ENCODE data around the gene LAGE3.
A peak's percentile ranks its signal among the peaks of the same experiment; 100 is the strongest.

Gene LAGE3

DNA sequence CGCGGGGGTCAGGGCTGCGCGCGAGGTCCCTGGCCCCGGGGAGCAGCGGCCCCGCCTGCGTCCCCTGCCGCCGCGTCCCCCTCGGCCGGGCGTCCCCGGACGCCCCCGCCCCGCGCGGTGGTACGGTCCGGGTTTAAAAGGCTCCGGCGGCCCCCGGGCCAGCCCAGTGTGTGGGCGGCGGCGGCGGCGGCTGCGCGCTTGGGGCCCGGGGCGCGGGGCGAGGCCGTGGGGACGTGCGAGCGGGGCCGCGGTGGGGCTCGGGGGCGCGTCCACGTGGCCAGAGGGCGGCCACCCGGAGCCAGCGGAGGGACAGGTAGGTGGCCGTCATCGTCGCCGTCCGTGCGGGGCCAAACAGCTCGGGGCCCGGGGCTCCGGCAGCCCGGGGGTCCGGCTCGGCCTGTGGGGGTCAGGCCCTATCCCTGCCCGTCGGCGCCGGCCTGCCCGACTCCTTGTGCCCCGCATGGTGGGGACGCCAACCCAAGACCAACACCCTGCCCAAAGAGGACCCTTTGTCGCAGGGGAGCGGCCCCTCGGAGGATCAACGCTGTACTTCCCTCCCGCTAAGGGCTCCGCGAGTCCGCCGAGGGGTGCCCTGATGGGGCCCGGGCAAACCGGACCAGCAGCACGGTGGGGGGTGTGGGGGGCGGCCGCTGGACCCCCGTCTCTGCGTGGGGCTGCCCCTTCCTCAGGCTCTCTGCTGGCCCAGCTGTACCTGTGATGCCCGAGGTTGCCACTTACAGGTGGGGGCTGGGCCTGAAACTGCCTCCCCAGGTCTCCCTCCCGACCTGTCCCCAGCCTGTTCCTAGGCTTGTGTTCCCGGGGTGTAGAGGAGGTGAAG is 20.7 kb downstream of the LAGE3 start, which contains the start of gene PLXNA3:
Gene PLXNA3, plus strand, starts transcription at position 166 of the 838 bp plus-strand sequence. CDS start 1,903 bp downstream, outside the sequence.
- DNase-seq (ENCODE audit: low read depth) = peak; percentile 49

GRCh38 chrX:154457491-154458115 is 21.5 kb downstream of the LAGE3 start:
- DNase-seq (ENCODE audit: low read depth) = peak; percentile 42

DNA sequence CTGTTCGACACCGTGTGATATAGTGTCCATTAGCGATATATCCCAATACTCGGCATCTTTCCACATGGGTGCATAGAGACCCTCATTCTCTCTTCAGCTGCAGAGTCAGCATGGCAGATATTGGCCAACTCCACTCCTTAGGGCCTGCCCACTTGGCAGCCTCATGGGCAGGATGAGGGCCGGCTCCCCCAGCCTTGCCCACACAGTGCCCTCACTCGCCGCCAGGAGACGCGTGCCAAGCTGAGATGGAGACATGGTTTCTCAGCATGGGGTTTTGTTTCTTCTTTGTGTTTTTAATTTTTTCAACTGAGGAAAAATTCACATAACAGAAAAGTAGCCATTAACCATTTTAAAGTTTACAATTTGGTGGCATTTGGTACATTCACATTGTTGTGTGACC is 26.3 kb downstream of the LAGE3 start:
- no peak for DNase-seq (ENCODE audit: low read depth)

- no peak for DNase-seq (ENCODE audit: low read depth)
Observed at GRCh38 chrX:154450312-154450711, 28.8 kb downstream of the LAGE3 start.

GRCh38 chrX:154449618-154450017 is 29.5 kb downstream of the LAGE3 start:
- no peak for DNase-seq (ENCODE audit: low read depth)

DNA sequence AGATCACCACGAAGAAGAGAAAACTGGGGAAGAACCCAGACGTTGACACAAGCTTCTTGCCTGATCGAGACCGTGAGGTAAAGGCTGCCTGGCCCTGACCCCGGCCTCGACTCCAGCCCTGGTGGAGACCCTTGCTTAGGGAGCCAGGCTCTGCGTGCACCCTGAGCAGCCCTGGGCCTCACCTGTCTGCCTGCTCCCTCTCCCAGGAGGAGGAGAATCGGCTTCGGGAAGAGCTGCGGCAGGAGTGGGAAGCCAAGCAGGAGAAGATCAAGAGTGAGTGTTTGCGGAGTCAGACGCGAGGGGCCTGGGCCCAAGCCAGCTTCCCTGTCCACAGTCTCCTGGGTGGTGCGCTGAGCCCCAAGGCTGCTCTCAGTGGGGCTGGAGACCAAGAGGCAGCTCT is 30.6 kb downstream of the LAGE3 start:
- no peak for DNase-seq (ENCODE audit: low read depth)

DNA sequence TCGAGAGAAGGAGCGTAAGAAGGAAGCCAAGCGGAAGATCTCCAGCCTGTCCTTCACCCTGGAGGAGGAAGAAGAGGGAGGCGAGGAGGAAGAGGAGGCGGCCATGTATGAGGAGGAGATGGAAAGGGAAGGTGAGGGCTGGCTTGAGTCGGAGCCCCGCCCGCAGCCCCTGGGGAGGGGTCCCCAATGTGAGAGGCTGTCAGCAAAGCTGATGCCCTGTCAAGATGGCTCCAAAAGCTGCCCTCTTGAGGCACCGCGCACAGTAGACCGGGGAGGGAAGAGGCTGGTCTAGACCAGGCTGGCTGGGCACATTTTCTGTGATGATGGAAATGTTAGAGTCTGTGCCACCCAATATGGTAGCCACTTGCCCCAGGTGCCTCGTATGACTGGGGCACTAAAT is 32.7 kb downstream of the LAGE3 start:
- no peak for DNase-seq (ENCODE audit: low read depth)

DNA sequence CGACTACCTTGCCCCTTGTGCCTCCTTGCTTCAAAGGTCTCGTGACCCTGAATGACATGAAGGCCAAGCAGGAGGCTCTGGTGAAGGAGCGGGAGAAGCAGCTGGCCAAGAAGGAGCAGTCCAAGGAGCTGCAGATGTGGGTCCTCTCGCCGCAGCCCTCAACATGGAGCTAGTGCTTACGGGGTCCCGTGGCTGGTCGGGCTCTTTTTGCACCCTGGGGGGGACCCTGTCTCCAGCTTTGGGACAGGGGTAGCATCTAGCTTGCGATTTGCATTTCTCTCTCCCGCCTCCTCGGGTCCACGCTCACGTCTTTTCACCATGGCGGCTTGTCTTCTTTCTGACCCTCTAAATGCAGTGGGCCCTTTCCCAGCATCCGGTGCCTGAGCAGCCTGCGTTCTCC is 33.3 kb downstream of the LAGE3 start:
- no peak for DNase-seq (ENCODE audit: low read depth)

GRCh38 chrX:154444755-154445246 is 34.3 kb downstream of the LAGE3 start:
- DNase-seq (ENCODE audit: low read depth) = no peak

- DNase-seq (ENCODE audit: low read depth) = peak; percentile 63
Observed at GRCh38 chrX:154443992-154444754, 34.9 kb downstream of the LAGE3 start, which contains the start of gene FAM50A. FAM50A (plus strand) TSS chrX:154444141; CDS start chrX:154444236, 95 bp downstream.

GRCh38 chrX:154443479-154443910 is 35.6 kb downstream of the LAGE3 start:
- DNase-seq (ENCODE audit: low read depth) = no peak

GRCh38 chrX:154441984-154442707 is 36.9 kb downstream of the LAGE3 start:
- no peak for DNase-seq (ENCODE audit: low read depth)

- no peak for DNase-seq (ENCODE audit: low read depth)
Observed at GRCh38 chrX:154441564-154441963, 37.5 kb downstream of the LAGE3 start.

GRCh38 chrX:154440623-154441357 is 38.3 kb downstream of the LAGE3 start:
- no peak for DNase-seq (ENCODE audit: low read depth)

GRCh38 chrX:154439841-154440240 is 39.2 kb downstream of the LAGE3 start:
- no peak for DNase-seq (ENCODE audit: low read depth)

GRCh38 chrX:154437971-154438893 is 40.8 kb downstream of the LAGE3 start:
- no peak for DNase-seq (ENCODE audit: low read depth)

- peak; percentile 42 for DNase-seq (ENCODE audit: low read depth)
Observed at GRCh38 chrX:154436983-154437752, 41.9 kb downstream of the LAGE3 start, which contains the start of gene GDI1. GDI1 (plus strand) TSS chrX:154437154; CDS start chrX:154437255, 101 bp downstream.

DNA sequence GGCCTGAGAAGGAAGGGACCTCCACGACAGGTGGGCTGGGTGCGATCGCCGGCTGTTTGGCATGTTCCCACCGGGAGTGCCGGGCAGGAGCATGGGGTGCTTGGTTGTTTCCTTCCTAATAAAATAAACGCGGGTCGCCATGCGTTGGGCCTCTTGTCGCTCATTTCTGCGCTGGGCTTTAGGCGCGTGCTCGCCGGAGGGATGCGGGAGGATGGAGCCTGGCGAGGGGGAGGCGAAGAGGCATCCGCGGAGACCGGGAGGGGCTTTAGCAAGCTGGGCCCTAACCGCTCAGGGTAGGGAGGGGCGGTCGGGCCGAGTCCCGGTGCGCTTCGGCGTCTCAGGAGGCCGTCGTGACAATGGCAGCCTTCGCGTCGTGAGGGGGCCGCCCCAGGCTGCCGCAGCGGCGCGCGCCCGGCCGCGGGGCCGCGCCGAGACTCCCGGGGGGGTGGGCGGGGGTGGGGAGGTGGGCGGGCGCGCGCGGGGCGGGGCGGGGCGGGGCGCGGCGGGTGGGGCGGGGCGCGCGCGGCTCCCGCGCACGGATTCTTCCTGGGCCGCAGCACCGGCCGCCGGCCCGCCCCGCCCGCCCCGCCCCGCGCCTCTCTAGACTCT is 42.6 kb downstream of the LAGE3 start:
- DNase-seq (ENCODE audit: low read depth) = peak; percentile 46
